Activated CD4-positive, alpha-beta T cell treated with anti-CD3 and anti-CD28 coated beads, Interleukin-2, Interleukin-4, amounts not matched to agents 100 ng/mL and 50 ng/mL, durations not matched to agents 16 hours and 8 hours (primary cell): ENCODE measurements around the gene PSMD1.
"Not testable (repeated sequence)": the region's sequence is repeated elsewhere in the genome, so short reads cannot be mapped to it uniquely, and the experiment has no call there.

Source experiments
- DNase-seq: peaks from one replicate; pipeline ENCODE4 v3.0.0-alpha.2; 2020; ENCODE audit warnings: low spot score

Gene PSMD1

DNA sequence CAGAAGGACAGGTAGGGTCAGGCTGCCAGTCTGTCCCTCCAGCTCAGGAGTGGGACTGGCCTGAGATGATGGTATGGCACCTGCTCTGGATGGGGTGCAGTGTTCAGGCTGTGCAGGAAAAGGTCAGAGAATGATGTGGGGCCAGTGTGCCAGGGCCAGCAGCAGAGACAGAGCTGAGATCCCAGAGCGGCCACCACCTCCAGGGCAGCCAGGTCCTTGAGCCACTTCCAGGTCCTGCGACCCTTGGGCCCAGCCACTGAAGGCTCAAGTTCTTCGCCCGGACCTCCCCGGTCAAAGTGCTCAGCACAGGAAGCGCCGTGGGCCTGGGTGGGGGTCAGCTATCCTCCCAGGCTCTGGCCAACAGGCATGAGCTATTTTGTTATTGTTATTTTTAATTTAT lies 129.7 kb downstream of the PSMD1 start:
- no peak for DNase-seq

DNA sequence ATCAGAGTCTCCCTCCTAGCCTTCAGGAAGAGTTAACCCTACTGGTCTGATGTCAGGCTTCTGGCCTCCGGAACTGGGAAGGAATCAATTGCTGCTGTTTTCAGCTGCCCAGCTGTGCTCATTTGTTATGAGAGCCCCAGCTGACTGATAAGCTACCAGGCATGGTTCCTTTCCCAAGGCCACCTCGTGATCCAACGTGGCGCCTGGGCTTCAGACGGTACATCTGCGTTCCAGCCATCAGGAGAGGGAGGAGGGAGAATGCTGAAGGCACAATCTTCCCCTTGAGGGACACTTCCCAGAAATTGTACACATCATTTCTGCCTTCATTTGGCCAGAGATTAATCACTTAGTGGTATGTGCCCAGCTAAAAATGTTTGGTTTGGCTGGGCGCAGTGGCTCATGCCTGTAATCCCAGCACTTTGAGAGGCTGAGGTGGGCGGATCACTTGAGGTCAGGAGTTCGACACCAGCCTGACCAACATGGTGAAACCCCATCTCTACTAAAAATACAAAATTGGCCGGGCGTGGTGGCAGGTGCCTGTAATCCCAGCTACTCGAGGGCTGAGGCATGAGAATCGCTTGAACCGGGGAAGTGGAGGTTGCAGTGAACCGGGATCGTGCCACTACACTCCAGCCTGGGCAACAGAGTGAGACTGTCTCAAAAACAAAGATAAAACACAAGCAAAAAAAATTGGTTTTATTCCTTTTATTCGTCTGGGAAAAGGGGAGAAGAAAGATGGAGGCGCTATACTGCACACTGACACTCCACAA lies 131.3 kb downstream of the PSMD1 start:
- DNase-seq: no peak

DNA sequence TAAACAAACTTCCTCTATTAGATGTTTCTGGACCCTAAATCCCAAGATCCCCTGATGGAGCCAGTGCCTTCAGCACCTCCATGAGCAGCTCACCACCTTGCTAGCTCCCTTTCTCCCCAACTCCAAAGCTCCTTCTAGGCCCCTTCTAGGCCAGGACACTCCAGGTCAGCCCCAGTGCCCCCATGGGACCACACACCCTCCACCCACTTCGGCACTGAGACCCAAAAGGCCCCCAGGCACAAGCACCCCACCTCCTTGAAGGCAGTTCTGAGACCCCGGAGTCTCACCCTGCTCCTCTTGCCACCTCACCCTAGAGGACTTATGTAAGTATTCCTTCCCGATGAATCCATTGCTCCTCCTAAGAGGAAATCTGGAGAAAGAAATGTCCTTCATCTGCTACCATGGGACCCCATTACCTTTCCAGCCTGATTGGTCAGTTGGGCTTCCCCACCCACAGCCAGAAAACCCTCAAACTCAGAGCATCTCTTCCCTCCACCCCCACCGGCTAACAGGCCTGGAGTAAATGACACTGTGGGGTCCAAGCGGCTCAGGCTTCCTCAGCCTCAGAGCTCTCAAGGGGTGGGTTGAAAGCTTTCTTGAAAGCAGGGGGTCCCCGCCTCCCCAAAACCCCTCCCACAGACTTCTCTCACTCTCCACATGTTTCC lies 132.0 kb downstream of the PSMD1 start:
- no peak for DNase-seq

DNA sequence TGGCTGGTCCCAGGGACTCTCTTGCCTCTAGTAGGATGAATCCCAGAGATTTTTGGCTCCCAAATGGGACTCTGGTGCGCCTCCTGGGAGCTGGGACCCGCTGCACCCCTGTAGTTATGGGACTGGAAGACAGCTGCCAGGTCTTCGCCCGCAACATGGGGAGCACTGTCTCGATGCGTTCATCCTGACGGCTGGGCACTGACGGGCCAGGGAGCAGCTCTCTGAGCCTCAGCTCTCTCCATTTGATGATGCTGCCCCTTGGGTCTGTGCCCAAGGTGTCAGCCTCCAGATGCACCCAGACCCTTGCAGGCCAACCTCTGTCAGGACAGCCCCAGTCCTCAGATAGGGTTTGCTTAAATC lies 132.5 kb downstream of the PSMD1 start:
- DNase-seq: no peak

DNA sequence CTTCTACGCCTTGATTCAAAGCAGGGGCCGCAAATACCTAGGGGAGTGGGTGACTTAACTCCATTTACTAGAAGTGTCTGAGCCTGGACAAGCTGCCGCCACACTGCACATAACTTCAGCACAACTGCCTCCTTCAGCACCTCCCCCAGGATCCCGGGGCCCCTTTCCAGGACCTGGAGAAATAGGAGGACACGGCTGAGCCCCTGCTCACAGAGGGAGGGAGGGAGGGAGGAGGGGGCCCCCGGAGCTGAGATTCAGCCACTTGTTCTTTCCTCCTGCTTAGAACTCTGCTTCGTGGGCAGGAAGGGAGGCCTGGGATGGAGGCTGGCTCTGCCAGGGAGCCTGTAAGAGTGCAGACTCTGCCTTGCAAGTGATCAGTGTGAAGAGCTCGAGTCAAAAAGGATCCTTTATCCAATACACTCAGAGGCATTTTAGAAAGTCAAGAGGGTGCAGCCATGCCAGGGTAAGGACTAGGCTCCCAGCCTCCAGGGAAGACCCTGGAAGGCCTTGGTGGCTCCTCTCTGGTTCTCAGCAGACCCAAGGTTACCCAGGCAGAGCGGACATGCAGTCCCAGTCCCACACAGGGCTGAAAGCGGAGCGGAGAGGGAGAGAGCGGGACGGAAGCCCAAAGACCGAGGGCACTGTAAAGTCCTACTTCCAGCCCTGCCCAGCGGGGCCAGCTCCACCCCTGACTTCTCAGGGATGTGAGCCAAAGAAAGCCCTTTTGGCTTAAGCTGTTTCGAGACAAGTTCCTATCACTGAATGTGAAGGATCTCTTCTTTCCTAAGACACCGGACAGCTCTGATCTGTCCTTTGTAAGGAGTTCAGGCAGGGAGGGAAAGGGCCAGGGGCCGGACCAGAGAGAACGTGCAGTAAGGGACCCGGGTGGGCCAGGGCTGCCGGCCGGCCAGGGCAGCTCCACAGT lies 133.2 kb downstream of the PSMD1 start:
- no peak for DNase-seq

DNA sequence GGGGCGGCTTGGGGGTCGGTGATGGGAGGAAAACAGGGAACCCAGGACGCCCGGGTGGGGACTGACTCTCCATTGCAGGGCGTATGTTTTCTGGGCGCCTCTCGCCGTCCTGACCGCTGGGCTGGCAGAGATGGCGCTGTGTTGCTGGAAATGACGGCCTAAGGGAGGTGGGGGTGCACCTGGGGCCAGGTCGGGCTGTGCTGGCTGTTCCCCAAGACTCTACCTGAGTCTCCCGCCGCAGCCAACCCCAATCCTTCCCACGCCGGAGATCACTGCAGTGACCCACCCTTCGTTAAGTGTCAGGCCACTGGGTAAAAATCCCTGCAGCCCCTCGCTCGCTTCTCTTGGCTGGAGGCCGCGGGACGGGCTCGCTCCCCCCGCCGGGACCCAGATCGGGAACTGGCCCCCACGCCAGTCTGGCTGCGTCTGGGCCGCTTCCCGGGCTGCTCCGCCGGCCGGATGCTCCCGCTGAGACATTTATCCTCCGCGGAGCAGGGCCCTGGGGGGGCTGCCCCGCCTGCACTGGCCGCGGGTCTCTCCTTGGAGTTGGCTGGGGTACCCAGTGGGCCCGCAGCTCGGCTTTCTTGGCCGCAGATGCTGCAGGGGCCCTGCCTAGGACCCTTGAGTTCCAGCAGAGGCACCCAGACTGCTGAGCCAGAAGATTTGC lies 134.0 kb downstream of the PSMD1 start:
- DNase-seq: no peak

DNA sequence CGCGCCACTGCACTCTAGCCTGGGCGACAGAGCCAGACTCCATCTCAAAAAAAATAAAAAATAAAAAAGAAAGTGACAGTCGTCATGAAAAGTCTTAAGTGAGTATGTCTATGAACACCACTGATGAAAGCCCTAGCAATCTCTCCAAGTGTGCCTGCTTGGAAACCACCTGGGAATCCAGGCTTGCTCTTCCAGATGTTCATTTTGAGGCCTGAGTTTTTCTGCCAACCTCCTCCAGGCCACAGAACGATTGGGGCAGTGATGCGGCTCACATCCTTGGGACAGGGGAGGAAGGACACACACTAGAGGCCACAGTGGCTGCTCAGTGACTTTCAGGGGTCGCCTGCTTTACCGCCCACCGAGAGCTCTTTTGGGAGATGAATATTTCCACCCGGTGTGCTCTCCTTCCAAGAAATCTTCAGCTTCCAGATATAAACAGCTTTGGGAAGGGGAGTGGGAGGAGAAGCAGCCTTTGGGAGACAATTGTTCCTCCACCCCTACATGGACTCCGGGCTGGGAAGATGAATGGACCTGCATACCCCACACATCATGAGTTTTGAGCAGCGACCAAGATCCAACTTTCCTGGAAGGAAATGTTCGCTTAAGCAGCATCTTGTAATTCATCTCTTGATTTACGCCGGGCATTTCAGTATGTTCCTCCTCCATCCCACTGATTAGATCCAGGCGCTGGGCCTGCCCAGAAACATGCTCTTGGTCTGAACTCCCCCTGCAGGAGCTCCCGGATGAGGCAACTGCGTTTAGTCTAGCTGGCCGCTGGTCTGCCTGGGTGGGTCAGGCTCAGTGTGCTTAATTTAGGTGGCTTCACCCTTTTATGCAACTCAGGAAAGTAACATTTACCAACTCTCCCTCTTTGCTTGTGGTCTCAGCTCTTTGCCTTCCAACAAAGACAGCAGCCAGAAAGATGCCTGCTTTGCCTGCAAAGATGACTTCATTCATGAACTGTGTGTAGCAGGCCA lies 135.5 kb downstream of the PSMD1 start:
- DNase-seq: no peak

DNA sequence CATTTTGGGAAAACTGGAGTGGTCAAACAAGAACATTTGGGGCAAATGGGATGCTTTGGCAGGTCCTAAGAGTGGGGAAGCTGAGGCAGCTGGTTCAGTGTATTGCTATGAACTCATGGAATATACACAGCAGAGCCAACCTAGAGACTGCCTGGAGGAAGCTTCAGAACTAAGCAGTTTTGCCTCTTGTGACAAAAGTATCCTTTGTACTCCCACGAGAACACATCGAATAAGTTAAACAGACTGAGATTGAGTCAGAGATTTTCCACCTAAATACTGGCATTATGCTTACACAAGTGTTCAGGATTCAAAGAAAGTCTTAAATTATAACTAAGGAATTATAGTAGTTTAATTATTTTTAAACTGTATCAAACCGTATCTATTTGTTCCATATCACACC lies 136.5 kb downstream of the PSMD1 start:
- DNase-seq: no peak

DNA sequence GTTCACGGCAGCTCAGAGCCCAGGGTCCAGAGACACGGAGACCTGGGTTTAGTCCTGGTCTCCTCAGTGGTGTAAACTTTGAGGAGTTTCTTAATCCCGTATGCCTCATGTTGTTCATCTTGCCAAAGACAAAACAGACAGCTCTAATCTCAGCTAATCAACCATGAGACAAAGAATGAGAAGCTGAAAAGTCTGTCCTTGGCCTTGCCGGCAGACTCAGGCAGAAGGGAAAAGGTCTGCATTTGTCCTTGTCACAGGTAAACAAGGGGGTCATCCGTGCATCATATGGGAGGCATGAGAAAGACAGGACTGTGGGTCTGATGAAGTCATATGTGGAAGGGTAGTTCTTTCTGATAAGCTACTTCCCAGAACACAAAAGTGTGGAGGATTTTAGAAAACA lies 139.9 kb downstream of the PSMD1 start:
- DNase-seq: no peak

DNA sequence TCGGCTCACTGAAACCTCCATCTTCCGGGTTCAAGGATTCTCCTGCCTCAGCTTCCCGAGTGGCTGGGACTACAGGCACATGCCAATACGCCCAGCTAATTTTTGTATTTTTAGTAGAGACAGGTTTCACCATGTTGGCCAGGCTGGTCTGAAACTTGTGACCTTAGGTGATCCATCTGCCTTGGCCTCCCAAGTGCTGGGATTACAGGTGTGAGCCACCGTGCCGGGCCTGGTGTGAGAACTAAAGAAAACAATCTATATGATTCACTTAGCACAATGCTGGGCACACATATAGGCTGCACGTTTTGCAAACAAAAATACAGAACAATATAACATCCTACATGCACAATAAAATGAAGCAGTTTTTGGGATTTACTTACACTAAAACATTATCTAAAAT lies 140.5 kb downstream of the PSMD1 start:
- DNase-seq: not testable (repeated sequence)

DNA sequence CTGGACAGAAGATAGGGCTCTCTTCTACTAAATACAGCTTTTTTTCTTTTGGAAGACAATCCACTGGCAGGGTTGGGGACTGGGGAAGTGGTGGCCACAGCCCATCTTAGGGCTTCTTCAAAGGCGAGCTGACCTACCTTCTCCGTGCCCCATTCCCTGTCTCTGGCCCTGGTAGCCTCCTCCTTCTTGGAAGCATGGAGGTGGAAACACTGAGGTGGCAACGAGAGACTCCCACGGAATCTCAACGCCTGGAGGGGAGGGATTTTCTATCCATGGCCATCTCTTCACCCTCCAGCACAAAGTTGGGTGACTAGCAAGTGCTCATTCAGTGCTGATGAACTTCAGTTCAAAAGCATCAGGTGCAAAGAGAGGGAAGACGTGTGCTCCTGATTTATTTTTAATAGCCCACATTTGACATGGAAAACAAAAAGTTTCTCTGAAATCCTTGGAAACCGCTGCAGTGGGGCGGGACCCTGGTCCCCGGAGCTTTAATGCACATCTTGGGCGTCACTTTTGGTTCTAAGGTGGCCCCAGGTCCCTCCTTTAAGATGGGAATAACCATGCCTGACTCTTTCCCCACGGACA lies 141.1 kb downstream of the PSMD1 start:
- no peak for DNase-seq

DNA sequence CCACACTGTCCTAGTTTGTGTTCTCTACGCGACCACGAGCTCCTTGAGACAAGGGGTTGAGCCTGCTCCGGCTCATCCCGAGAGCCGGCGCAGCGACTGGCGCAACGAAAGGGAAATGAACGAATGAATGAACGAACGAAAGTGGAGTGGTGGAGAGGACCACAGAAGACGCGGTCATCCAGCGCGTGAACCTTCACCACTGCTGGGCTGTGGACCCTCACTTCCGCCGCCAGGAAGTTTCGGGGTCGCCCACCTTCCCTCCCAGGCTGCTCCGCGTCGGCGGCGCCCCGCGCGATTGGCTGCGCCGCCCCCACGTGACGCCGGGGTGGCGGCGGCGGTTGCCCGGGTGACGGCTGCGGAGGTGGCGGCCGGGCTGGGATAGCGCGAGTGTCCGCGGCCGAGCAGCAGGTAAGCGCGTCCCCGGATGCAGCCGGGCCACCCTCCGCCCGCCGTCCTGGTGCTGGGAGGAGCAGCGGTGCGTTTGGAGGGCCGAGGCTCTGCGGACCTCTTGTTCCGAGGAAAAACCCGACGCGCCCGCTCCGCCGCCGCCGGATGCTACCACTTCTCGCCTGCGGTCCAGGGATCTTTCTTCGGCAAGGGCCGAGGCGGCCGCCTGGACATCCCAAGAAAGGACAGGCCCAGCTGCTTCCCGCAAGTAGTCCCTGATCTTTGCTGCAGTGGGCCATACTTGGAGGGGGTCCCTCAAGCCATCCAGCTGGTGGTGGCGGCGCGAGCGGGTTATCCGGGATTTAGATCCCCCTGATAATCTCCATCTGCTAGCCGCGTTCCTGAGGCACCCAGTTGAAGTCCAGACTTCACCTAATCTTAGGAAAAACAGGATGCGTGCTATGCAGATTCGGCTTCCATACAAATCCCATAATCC lies 141.9 kb downstream of the PSMD1 start, which contains the start of gene ARMC9:
Gene ARMC9, plus strand, starts transcription at position 341 of the 883 bp plus-strand sequence. CDS start 7,608 bp downstream, outside the sequence.
- peak; percentile 72 for DNase-seq

DNA sequence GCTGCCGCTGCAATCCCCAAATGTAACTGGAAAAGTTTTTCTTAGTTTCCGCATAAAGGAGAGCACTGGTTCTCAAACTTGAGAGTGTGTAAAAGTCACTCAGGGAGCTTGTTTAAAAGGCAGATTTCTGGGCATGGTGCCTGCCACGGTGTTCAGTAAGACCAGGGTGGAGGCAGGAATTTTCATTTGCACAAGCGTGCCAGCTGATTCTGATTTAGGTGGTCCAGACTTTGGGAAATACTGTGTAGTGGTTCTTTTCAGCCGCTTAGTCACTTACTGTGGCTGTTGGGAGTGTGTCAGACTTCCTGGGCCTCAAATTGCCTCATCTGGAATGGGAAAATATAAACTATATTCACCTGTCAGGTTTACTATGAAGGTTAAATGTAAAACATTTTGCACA lies 142.6 kb downstream of the PSMD1 start:
- DNase-seq: no peak

DNA sequence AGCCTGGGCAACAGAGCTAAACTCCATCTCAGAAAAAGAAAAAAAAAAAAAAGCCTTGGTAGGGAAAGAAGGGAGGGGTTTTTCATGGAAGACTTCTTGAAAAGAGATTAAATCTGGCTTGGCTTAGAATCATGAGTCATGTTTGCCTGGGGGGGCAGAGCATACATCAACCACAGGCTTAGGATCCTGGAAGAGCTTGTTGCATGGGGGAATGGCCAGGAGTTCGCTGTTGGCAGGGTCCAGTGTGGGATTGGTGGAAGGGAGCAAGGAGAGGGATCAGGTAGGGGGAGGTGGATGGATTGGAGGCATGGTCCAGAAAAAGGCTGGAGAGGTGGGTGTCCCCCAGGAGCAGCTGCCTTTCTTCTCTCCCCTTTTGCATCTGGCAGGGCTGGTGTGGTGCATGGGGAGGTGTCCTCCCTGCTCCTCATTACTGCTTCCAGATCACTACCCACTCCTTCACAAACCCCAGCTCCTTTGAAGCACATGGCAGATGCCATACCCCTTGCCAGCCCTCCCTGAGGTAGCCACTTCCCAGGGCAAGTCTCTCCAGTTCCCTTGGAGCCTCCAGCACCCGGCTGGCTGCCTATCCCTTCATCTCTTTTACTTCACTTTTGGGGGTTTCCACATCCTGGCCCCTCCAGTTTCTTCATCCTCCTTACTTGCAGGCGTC lies 144.3 kb downstream of the PSMD1 start:
- no peak for DNase-seq

DNA sequence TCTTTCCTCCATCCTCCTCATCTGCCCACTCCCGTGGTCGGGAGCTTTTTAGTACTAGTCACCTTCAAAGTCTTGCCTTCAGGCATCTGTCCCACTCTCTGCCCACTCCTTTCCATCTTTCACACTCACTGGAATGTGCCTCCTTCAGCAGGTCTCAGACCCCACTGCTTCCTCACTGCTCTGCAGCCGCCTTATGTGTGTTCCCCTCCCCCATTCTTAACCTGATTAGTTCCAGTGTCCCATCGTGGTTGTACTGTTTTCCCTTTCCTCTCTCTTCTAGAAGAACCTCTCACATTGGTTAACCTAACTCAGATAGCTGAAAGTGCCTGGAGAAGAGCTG lies 144.8 kb downstream of the PSMD1 start:
- no peak for DNase-seq

DNA sequence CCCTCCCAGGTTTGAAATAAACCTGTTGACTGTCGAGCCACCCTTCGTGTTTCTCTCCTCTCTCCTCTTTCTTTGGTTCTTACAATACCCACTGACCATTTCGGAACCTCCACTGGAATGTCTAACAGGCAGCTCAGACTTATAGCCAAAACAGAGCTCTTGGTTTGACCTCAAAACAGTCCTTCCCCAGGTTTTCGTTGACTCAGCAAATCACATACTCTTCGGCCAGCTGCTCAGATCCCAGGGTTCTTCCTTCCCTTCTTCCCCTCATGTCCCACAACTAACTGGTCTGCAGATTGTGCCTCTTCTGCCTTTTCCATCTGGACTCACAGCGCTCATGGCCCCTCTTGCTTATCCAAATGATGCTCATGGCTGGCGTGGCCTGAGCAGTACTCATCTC lies 146.4 kb downstream of the PSMD1 start:
- no peak for DNase-seq

DNA sequence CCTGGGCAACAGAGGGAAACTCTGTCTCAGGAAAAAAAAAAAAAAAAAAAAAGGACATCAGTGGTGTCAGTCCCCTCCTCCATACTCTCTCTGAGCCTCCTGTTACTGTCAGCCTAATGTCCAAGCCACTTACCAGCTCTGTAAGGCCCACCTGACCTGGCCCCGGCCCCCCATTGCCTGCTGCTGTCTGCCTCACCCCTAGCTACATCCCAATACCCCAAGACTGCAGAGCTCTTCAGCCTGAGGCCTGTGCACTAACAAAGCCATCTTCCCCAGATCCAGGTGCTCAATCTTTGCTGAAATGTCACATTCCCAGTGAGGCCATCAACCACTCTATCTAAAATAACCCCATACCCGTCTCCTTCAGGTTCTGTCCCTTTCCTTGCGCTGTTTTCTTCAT lies 147.5 kb downstream of the PSMD1 start:
- no peak for DNase-seq

DNA sequence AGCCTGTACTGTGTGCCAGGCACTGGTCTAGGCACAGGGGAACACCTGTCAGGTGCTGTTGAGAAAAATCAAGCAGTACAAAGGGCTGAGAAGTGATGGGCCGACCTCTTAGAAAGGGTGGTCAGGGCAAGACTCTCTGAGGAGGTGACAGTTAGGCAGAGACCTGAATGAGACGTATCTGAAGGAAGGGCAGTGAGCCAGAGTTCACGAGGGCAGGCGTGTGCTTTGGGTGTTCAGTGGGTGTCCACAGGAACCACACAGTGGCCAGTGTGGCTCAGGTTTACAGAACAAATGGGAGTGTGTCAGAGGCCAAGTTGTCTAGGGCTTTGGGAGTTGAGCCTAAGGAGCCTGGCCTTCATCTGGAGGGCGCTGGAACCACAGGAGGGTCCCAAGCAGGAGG lies 147.9 kb downstream of the PSMD1 start:
- no peak for DNase-seq

DNA sequence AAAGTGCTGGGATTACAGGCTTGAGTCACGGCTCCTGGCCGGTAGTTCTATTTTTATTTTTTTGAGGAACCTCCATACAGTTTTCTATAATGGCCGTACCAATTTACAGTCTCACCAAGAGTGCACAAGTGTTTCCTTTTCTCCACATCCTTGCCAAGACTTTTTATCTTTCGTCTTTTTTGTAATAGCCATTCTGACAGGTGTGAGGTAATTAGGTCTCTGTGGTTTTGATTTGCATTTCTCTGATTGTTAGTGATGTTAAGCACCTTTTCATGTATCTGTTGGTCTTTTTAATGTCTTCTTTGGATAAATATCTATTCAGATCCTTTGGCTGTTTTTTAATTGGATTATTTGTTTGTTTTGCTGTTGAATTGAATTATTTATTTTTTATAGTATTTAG lies 151.1 kb downstream of the PSMD1 start:
- no peak for DNase-seq
